ENCODE measurements around the gene ELF4. TPM values are rescaled to one million over a fixed set of nuclear protein-coding genes. Genes with fewer than 3 reads are reported as not detected.

Gene ELF4
- total RNA-seq, 2 donors from 2014 or later: 21.6 to 25.4 TPM

- H3K36me3 Mint-ChIP-seq: no peaks in the 10 kb centered on the region
- no peak for ATAC-seq
Measured at GRCh38 chrX:130095249-130096030, 14.9 kb downstream of the ELF4 start.

GRCh38 chrX:130094696-130095095 is 15.6 kb downstream of the ELF4 start:
- DNase-seq (ENCODE audit: low spot score in 2 of 2) (no peak), ATAC-seq (no peak)
- Mint-ChIP-seq H3K36me3 (no peaks in the 10 kb centered on the region), H3K9me3 (no peaks in the 10 kb centered on the region), H3K27ac (no peak overlapping the region)

More at GRCh38 chrX:130095249-130096030, 14.9 kb downstream of the ELF4 start:
- DNase-seq (ENCODE audit: low spot score in 2 of 2): no peak
- Mint-ChIP-seq H3K9me3 (no peaks in the 10 kb centered on the region), H3K27ac (no peak overlapping the region)

GRCh38 chrX:130093271-130093670 is 17.0 kb downstream of the ELF4 start:
- H3K36me3 Mint-ChIP-seq: no peaks in the 10 kb centered on the region
- no peak for DNase-seq (ENCODE audit: low spot score in 2 of 2)
- H3K27ac Mint-ChIP-seq: no peak overlapping the region
- ATAC-seq: no peak
- no peaks in the 10 kb centered on the region for H3K9me3 Mint-ChIP-seq

GRCh38 chrX:130091980-130092522 is 18.2 kb downstream of the ELF4 start:
- no peaks in the 10 kb centered on the region for H3K36me3 Mint-ChIP-seq
- peak overlapping the region; percentile 84 to 94 for H3K27ac Mint-ChIP-seq
- DNase-seq (ENCODE audit: low spot score in 2 of 2) (peak; percentile 71 to 88), ATAC-seq (peak; percentile 97 to 99)
- H3K9me3 Mint-ChIP-seq: no peaks in the 10 kb centered on the region

GRCh38 chrX:130090364-130090763 is 19.9 kb downstream of the ELF4 start:
- Mint-ChIP-seq H3K36me3 (no peaks in the 10 kb centered on the region), H3K9me3 (no peaks in the 10 kb centered on the region), H3K27ac (no peak overlapping the region)
- DNase-seq (ENCODE audit: low spot score in 2 of 2) (no peak), ATAC-seq (no peak)

GRCh38 chrX:130086447-130087206 is 23.7 kb downstream of the ELF4 start:
- H3K27ac Mint-ChIP-seq: peak overlapping the region; percentile 74 to 85
- no peaks in the 10 kb centered on the region for H3K9me3 Mint-ChIP-seq
- ATAC-seq: peak; percentile 63 to 66
- no peaks in the 10 kb centered on the region for H3K36me3 Mint-ChIP-seq
- DNase-seq (ENCODE audit: low spot score in 2 of 2): peak; percentile 57 to 78

GRCh38 chrX:130085551-130086446 is 24.5 kb downstream of the ELF4 start:
- H3K36me3 Mint-ChIP-seq: no peaks in the 10 kb centered on the region
- DNase-seq (ENCODE audit: low spot score in 2 of 2) (no peak), ATAC-seq (no peak)

GRCh38 chrX:130084631-130085237 is 25.6 kb downstream of the ELF4 start:
- DNase-seq (ENCODE audit: low spot score in 2 of 2): peak in 1 of 2 donors; percentile 16
- Mint-ChIP-seq H3K36me3 (peaks cover 0 to 3% of the 10 kb centered on the region in 2 donors), H3K9me3 (no peaks in the 10 kb centered on the region), H3K27ac (peak overlapping the region in 1 of 2 donors; percentile 85)
- peak; percentile 13 to 19 for ATAC-seq

More at GRCh38 chrX:130085551-130086446, 24.5 kb downstream of the ELF4 start:
- Mint-ChIP-seq H3K27ac (peak overlapping the region; percentile 74 to 85), H3K9me3 (no peaks in the 10 kb centered on the region)

GRCh38 chrX:130083656-130084382 is 26.5 kb downstream of the ELF4 start:
- Mint-ChIP-seq H3K36me3 (peaks cover 0 to 6% of the 10 kb centered on the region in 2 donors), H3K9me3 (no peaks in the 10 kb centered on the region), H3K27ac (peak overlapping the region; percentile 85 to 88)
- no peak for ATAC-seq
- no peak for DNase-seq (ENCODE audit: low spot score in 2 of 2)

GRCh38 chrX:130083107-130083490 is 27.2 kb downstream of the ELF4 start:
- H3K9me3 Mint-ChIP-seq: no peaks in the 10 kb centered on the region
- peaks cover 0 to 6% of the 10 kb centered on the region in 2 donors for H3K36me3 Mint-ChIP-seq
- ATAC-seq: no peak
- no peak for DNase-seq (ENCODE audit: low spot score in 2 of 2)
- peak overlapping the region; percentile 85 to 88 for H3K27ac Mint-ChIP-seq

GRCh38 chrX:130082244-130083106 is 27.8 kb downstream of the ELF4 start:
- Mint-ChIP-seq H3K36me3 (peaks cover 0 to 6% of the 10 kb centered on the region in 2 donors), H3K27ac (peak overlapping the region; percentile 50 to 80), H3K9me3 (no peaks in the 10 kb centered on the region)
- peak; percentile 58 to 78 for DNase-seq (ENCODE audit: low spot score in 2 of 2)
- peak; percentile 71 to 75 for ATAC-seq

GRCh38 chrX:130081421-130082045 is 28.8 kb downstream of the ELF4 start:
- Mint-ChIP-seq H3K9me3 (no peaks in the 10 kb centered on the region), H3K36me3 (peaks cover 0 to 6% of the 10 kb centered on the region in 2 donors), H3K27ac (peak overlapping the region; percentile 73 to 80)
- ATAC-seq: no peak
- DNase-seq (ENCODE audit: low spot score in 2 of 2): no peak

- DNase-seq (ENCODE audit: low spot score in 2 of 2): no peak
- no peaks in the 10 kb centered on the region for H3K9me3 Mint-ChIP-seq
- H3K36me3 Mint-ChIP-seq: peaks cover 0 to 6% of the 10 kb centered on the region in 2 donors
- no peak overlapping the region for H3K27ac Mint-ChIP-seq
- no peak for ATAC-seq
Measured at GRCh38 chrX:130080791-130081367, 29.4 kb downstream of the ELF4 start.
